ENCODE measurements around the gene MBNL3. TPM values are rescaled to one million over a fixed set of nuclear protein-coding genes. Genes with fewer than 3 reads are reported as not detected.
"Not testable (repeated sequence)": the region's sequence is repeated elsewhere in the genome, so short reads cannot be mapped to it uniquely, and the experiment has no call there.

MBNL3 gene
- total and polyA plus RNA-seq, 3 experiments from 2014 or later = 27.8 to 31.2 (median 31.1) TPM

- H3K27ac Mint-ChIP-seq; POLR2A ChIA-PET; DNase-seq; CTCF ChIA-PET; H3K9me3 ChIP-seq (ENCODE audit: low read length); H3K4me3 ChIP-seq (ENCODE audit: low read length); H3K36me3 ChIP-seq (ENCODE audit: insufficient read depth, low read length); H3K27ac ChIP-seq (ENCODE audit: low read depth, low read length); H3K27me3 ChIP-seq (ENCODE audit: insufficient read depth, low read length, poor library complexity, severe bottlenecking); H3K4me1 Mint-ChIP-seq; H3K27me3 Mint-ChIP-seq; H3K4me3 Mint-ChIP-seq; H3K4me1 ChIP-seq (ENCODE audit: insufficient read depth, low read length): not testable (repeated sequence)
- Mint-ChIP-seq H3K9me3 (peaks cover 0 to 11% (median 2%) of the 10 kb centered on the region in 5 donors), H3K36me3 (peaks cover 0 to 20% (median 1%) of the 10 kb centered on the region in 3 donors)
These were observed 161.9 kb downstream of the MBNL3 start for GRCh38 chrX:132326960-132327359.
